HG03060 (cell line): ENCODE results near the gene NRSN1.

Experiments used
- ATAC-seq: cut with Tn5 transposase; IDR thresholded peaks from one replicate; pipeline ENCODE4 v1.9.1; 2021; ENCODE audit warnings: low read depth, moderate number of reproducible peaks; ENCODE audit not compliant: unreplicated experiment

NRSN1 gene

DNA sequence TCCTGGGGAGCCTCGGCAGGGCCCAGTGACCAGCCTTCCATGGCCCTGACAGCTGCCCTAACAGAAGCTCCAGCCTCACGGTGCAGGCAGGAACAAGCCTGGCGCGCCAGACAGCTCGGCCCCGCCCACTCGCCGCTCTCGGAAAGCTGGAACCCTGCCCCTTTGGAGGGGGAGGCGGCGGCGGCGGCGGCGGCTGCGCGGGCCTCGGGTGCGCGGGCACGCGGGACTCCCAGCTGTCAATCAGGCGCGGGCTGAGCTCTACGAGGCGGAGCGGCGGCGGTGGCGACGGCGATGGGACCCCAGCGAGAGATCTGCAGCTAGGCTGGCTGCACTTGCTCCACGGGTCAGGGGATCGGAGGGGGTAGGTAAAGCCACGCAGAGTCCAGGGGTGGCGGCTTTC is at the start of gene NRSN1:
Gene NRSN1 (plus strand): TSS at position 236 of the 400 bp plus-strand sequence. CDS start 8,113 bp downstream, outside the sequence.
- no peak for ATAC-seq

GRCh38 chr6:24078200-24078599 is 47.8 kb upstream of the NRSN1 start:
- ATAC-seq, result no peak

- ATAC-seq, result no peak
These were observed 46.9 kb upstream of the NRSN1 start for GRCh38 chr6:24079076-24079475.

DNA sequence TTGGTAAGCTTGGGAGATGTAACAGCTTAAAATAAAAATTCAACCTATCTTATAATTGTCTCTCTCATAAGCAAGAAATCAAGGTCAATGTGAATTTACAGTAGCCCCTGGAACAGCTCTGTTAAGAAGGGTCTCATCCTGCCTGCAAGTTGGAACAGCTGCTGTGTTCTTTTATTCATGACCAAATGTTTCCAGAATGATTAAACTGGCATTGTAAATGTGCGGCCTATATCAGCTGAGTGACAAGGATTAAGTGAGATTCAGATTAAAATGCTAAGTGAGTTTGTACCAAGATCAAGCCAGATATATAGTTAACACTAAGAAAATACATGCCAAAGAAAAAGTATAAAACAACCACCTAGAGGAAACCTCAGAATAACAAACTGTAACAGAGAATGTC is 45.3 kb upstream of the NRSN1 start:
- ATAC-seq, result no peak

DNA sequence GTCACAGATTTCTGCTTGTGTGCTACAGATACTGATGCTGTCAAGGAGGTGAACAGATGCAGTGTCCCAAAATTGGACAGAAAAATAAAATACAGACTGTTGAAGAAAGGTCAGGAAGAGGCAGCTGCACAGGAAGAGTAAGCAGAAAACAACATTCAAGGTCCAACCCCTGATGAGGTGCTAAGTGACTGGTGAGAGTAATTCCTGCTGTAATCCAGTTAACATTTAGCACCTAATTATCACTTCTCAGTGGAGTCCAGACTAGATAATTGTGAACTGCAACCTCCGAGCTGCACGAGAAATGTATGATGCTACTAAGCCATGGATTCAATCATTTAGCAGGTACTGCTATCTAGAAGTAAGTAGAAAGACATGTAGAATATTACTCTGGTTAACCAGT is 36.3 kb upstream of the NRSN1 start:
- ATAC-seq, result no peak

- no peak for ATAC-seq
These were observed 33.6 kb upstream of the NRSN1 start for GRCh38 chr6:24092407-24092806.

GRCh38 chr6:24093381-24093780 is 32.6 kb upstream of the NRSN1 start:
- ATAC-seq, result no peak

GRCh38 chr6:24099181-24099580 is 26.8 kb upstream of the NRSN1 start:
- no peak for ATAC-seq

DNA sequence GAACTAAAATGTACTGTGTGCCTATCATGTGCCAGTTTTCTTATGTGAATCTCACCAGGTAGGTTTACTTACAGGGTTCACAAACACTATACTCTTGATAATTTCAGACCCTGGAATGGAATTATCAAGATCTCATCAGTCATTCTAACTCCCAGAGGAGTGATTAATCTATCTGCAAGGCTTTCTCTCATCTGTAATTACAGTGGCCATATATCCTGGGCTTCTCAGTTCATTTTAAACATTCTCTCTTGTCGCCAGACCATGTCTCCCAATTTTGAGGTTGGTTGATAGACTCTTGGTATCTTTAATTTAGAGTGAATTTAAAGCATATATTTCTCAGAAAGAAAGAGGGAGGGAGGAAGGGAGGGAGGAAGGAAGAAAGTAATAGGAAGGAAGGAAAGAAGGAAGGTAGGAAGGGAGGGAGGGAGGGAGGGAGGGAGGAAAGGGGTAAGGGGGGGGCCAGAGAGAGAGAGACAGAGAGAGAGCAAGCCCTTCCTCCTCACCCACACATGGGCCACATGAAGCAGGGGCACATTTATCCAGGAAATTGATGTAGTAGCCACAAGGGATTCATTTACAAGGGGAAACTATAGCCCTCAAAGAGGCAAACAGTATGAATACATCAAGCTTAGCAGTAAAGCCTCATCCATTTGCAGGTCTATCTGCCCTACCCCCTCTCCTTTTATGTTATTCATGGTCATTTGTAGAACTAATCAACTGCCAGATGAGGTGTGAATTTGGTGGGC is 25.8 kb upstream of the NRSN1 start:
- ATAC-seq, result no peak

DNA sequence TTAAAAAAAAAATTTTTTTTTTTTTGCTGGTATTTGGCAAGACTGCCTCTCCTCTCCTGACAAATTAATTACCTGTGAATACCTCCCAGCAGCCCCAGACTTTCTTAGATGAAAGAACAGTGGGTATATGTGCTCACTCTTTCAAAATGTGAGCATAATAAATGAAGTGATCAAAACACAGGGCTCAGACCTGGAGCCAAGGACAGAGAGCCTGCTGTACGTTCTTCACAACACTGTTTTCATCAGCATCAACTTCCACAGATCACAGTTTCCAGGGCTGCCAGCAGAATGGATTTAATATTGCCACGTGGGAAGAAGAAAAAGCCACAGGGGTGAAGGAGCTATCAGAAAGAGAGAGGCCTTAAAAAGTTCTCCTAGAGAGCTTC is 25.3 kb upstream of the NRSN1 start:
- ATAC-seq, result no peak

DNA sequence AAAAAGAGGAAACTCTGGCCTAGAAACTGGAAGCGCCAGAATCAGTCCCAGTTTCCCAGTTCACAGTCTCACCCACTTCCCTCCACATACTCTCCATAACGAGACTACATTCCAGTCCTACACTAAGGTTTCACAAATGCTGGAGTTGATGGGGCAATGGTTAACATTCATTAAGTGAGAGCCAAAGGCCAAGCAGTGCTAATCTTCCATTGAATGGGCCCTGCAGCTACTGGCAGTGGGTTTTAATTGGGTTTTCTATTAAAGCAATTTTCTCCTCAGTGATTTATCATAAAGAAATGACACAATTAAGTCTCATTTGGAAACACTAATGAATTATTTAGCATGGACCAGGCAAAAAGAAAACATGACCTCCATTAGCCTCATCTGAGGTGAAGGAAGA is 20.8 kb upstream of the NRSN1 start:
- ATAC-seq, result no peak

DNA sequence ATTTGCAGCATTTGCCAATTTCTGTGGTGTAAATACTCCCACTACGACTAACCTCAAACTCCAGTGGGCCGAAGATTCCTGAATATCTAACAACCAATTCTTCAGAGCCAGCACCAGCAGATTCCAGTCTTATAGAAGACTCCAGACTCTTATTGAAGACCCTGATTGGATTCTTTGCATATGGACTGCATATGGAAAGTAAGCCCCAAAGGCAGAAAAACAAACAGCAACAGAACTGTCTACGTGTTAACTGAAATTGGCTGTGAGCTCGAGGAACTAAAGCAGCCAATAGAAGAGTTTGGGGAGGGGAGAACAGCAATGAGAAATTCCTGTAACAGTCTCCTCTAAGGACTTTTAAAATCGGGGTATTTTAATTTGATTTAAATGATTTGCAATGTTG is 19.7 kb upstream of the NRSN1 start:
- ATAC-seq, result no peak

GRCh38 chr6:24107294-24107693 is 18.7 kb upstream of the NRSN1 start:
- no peak for ATAC-seq

DNA sequence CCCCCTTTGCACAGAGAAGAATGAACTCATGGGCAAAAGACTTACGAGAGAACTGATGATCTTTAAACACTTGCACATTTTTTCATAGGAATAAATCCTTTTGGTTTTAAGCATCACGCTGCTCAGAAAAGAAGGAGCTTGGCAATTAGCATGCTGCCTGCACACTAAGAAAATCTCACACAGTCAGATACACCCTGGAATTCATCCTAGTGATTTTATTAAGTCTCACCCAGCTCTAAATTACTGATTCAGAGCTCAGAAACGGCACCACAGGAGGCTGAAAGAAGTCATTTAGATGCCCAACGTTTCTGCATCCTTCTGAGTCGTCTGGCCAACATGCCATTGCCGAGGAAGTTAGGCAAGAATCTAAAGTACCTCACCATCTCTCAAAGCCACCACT is 18.0 kb upstream of the NRSN1 start:
- no peak for ATAC-seq

GRCh38 chr6:24110417-24110816 is 15.6 kb upstream of the NRSN1 start:
- ATAC-seq, result no peak

DNA sequence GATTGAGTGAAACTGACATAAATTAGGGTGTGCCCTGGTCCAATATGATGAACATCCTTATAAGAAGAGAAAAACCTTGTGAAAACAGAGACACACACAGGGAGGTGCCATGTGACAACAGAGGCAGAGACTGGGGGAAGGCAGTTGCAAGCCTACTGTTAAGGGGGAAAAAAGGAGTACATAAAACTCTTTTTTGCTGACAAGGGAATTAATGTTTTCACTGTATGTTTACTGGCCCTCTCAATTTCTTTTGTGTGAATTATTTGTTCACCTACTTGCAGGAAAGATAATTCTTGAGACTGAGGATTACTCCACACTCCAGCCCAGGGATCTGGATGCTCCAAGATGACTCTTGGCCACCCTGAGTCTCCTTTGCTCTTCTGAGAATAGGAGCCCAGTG is 12.1 kb upstream of the NRSN1 start:
- ATAC-seq, result no peak

DNA sequence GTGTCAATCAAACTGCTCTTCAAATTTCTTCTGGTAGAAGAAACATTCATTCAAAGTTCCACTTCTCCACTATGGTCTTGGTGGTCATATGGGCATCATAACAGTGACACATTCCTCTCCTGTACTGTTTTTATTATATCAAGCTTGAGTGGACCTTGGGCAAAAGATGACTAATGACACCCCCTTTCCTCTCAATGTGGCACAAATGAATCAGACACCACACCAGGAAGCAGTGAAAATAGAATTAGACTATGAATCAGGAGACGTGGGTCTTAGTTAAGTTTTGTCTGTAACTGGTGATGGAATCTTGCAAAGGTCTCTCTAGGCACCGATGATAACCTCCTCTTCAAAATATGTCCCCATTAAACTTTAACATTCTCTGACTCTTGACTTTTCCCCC is 9.0 kb upstream of the NRSN1 start:
- ATAC-seq, result no peak

DNA sequence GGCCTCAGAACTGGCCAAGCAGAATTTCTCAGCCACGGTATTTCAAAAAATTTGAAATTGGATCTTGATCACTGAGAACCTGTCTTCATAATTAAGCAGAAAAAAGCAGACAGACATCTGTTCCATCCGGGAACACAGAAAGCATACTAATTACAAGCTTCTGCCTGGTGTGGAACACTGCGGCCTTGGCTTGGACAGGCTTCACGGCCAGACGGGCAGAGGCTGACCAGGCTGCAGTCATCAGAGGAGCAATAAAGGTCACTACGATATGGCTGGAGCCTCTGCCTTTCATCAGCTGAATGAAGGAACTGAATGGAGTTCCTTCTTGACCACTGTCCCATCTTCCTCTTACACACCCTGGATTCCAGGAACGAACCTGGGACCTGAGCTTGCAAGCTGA is 3.9 kb upstream of the NRSN1 start:
- no peak for ATAC-seq

- ATAC-seq, result no peak
These were observed 674 bp downstream of the NRSN1 start for GRCh38 chr6:24126586-24127192.

GRCh38 chr6:24127316-24127715 is 1.3 kb downstream of the NRSN1 start:
- no peak for ATAC-seq

DNA sequence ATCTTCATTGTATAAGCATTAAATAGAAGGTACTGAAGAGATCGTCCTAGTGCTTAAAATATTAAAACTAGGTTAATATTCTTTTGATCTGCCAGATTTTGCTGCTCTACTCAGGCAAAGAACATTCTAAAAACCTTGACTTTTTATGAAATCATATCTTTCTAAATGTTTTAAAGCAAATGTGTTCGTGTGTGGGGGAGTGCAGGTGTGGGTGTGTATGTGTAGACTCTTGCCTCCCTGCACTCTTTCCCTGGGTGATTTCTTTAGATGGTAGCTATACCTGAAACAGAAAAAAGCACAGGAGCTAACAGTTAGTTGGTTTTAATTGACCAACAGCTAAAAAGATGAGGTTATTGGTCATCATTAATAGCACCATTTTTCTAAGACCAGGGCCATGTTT is 5.7 kb downstream of the NRSN1 start:
- no peak for ATAC-seq

DNA sequence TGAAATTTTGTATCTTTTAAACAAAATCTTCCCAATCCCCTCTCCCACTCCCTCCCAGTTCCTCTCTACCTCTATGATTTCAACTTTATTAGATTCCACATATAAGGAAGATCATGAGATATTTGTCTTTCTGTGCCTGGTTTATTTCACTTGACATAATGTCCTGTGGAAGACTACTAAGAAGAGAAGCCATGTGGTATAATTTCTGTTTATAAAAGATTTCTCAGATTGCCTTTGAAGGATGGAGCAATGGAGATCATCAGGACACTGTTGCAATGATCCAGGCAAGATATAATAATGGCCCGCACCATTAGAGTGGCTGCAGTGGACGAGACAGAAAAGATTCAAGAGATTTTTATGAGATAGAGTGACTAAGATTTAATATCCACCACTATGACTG is 13.1 kb downstream of the NRSN1 start:
- ATAC-seq, result no peak
